OCI-LY1 (cell line): ENCODE results near the gene ZRANB2.

Source experiments
- CTCF ChIP-seq: fragments of 200-600 bp; sonication (generic), shearing (Covaris generic); IDR thresholded peaks from 2 replicates; pipeline ENCODE4 v1.5.1; 2017; ENCODE audit warnings: mild to moderate bottlenecking, antibody characterized with exemption, low read length, moderate library complexity, mixed read lengths
- EZH2 ChIP-seq: fragments of 200-600 bp; sonication (generic), shearing (Covaris generic); IDR thresholded peaks from 2 replicates; pipeline ENCODE4 v1.8.0; 2017; ENCODE audit warnings: borderline replicate concordance, mixed run types, mild to moderate bottlenecking, antibody characterized with exemption, low read length, moderate library complexity, mixed read lengths

DNA sequence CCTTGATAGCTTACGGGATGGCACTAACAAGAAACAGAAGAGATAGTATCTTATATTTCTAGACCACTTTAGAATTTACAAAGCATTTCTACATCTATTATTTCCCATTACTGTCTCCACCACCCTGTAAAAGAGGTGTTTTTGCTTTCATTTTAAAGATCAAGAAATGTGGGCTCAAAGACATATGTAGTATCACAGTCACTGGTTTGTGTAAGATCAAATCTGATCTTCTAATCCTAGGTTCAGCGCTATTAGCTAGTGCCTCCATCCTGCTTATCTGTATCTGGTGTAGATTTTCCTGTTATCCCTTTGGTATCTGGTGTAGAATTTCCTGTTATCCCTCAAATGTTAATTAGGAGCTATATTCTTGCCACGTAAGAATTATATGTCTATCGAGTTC, 23.6 kb upstream of the ZRANB2 start:
- no peak for TF ChIP-seq CTCF
- no peak for TF ChIP-seq EZH2
